DOHH2 (cell line): ENCODE results near the gene NANS.

Experiments
- CTCF ChIP-seq: fragments of 200-600 bp; sonication (generic); IDR thresholded peaks from one replicate; pipeline ENCODE4 v1.5.1; 2014; ENCODE audit warnings: antibody characterized with exemption, mild to moderate bottlenecking, low read depth, low read length; ENCODE audit not compliant: poor library complexity, severe bottlenecking
- EZH2phosphoT487 ChIP-seq: fragments of 200-600 bp; sonication (generic); IDR thresholded peaks from 2 replicates; pipeline ENCODE4 v1.6.1; 2017; ENCODE audit warnings: borderline replicate concordance, mild to moderate bottlenecking, antibody characterized with exemption, low read length, moderate library complexity, mixed read lengths

- no peak for TF ChIP-seq CTCF
- TF ChIP-seq EZH2phosphoT487, result no peak
Observed at GRCh38 chr9:98101416-98101815, 44.9 kb downstream of the NANS start.
